ENCODE measurements around the gene PIAS4.

The PIAS4 gene

DNA sequence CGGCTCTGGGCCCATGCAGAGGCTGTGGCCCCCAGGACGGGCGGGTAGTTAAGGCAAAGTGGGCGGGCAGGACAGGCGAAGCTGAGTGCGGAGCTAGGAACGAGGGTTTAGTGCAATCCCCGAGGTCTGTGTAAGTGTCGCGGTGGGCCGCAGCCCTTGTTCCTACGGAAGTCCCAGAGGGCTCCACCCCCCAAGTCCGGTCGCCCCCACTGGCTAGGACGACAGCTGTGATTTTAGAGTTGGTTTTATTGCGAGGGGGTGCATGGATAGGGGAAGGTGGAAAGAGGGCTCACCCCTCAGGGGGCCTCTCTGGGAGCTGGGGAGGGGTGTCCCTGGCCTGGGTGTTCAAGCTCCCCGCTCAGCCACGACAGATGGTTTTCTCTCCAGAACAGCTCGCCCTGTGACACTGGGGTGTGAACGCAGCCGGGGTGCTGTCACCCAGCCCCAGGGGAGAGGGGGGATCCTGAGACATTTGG is 37.5 kb downstream of the PIAS4 start:
- DNase-seq: no peak

DNA sequence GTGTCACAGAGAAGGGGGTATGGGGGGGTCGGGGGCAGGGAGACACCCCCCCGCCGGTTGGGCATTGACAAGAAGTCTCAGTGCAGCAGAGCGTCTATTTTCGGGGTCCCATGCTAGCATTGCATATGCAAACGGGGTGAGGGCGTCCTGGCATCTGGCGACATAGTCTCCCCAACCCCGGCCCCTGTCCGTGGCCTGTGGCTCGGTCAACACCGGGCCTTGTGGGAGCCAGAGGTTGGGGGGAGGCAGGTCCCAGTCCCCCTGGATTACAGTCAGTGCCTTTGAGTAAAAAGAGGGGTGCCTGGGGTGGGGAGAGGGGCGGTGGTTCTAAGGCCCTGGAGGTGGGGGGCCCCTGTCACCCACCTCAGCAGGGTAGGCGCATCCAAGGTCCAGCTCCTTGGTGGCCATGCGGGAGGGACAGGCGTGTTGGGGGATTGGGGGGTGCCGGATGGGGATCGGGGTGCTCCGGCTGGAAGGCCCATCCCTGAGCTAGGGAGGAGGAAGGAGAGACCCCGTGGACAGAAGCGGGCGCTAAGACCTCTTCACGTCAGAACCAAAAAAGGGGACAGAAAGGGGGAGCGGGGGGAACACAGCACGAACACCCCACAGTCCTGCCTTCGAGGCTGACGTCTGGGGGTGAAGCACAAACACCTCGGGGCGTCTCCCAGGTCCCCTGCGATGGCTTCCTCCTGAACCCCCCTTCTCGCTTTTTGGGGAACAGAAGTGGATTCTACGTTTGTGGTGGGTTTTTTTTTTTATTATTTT is 38.2 kb downstream of the PIAS4 start:
- no peak for DNase-seq

DNA sequence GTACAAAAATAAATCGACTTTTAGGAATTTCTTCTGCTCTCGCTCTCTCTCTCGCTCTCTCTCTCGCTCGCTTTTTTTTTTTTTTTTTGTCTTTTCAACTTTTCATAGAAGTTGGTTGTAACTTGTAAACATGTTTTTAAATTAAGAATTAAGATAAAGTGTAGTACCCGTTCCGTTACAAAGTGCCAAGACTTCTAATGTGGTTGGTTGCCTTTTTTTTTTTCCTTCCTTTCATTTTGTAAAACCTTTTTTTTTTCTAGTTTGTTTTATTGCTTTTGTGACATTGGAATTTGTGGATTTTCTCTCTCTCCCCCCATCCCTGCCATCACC is 38.8 kb downstream of the PIAS4 start:
- no peak for DNase-seq

DNA sequence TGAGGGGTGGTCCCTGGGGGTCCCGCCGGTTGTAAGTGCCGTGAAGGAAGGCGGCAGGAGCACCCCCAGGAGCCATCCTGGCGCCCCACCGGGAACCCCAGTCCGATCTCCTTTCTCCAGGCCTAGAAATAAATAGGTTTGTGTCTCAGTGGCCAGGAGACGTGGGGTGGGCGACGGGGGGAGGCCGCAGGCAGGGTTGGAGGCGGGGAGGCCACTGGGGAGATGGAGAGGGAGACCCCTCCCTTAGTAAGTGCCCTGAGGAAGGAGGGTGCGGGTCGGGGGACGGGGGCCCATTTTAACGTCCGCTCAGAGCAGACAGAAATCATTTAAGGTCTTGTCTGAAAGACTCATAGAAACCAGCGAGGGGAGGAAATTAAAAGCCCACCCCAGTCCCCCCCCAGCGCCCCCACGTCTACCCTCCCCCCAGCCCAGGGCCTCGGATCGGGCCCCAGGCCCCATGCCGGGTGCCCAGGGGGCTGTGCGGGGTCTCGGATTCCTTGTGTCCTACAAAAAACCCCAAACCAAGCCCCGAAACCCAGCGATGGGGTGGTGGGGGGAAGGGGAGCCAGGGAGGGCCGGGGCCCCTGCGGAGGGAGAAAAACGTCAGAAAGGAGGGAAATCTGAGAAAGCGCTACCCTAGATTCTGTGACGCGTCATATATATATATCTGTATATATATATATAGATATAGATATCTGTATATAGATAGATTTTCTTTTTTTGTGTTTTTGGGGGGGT is 39.6 kb downstream of the PIAS4 start:
- no peak for DNase-seq

DNA sequence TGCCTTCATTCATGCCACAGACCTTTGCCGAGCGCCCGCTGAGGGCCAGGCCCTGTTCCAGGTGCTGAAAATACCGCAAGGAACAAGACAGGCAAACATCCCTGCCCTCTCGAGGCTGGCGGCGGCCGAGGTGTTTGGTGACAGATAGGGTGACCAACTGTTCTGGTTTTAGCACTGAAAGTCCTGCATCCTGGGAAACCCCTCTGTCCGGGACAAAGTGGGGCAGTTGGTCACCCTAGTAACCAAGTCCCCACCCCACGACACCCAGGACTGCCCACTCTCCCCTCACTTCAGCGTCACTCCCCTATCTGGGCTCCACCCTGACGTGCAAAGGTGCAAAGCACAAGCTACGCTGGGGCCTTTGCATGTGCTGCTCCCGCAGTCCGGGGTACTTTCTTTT is 41.9 kb downstream of the PIAS4 start:
- DNase-seq: no peak

DNA sequence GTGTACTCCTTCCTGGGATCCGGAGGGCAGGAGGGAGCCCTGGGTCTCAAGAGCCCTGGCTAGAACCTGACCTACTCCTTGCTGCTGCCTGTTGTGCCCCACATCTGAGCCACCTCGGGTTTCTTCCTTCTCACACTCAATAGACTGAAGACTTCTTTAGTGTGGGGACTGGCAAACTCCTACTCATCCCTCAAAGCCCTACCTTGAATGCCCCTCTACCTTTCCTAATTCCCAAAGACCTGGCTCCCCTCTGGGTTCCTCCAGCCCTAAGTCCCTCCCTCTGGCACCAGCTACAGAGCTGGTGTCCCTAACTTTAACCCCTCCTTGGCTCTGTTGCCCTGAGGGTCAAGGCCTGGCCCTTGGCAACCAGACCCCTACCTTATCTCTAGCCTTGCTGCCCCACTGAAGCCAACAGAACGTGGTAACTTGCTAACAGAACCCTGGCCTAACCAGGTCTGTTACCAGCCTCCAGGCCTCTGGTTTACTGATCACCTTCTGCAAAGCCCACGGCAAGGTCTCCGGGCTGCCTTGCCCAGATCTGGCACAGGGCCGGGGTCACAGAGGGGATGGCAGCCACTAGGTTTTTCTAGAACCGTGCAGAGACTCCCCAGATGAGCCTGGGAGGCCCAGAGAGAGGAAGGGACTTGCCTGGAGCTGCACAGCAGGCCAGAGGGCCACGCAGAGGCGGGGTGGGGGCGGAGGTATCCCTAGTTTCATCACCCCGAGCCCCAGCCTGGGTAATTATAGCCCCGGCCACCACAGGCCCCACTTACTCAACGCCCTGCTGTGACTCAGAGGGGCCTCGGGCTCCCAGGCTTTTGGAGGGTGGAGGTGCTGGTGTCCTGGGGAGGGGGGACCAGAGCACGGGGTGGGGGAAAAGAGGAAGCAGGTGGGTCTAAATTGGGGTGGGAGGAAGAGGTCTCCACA is 43.9 kb downstream of the PIAS4 start:
- no peak for DNase-seq

DNA sequence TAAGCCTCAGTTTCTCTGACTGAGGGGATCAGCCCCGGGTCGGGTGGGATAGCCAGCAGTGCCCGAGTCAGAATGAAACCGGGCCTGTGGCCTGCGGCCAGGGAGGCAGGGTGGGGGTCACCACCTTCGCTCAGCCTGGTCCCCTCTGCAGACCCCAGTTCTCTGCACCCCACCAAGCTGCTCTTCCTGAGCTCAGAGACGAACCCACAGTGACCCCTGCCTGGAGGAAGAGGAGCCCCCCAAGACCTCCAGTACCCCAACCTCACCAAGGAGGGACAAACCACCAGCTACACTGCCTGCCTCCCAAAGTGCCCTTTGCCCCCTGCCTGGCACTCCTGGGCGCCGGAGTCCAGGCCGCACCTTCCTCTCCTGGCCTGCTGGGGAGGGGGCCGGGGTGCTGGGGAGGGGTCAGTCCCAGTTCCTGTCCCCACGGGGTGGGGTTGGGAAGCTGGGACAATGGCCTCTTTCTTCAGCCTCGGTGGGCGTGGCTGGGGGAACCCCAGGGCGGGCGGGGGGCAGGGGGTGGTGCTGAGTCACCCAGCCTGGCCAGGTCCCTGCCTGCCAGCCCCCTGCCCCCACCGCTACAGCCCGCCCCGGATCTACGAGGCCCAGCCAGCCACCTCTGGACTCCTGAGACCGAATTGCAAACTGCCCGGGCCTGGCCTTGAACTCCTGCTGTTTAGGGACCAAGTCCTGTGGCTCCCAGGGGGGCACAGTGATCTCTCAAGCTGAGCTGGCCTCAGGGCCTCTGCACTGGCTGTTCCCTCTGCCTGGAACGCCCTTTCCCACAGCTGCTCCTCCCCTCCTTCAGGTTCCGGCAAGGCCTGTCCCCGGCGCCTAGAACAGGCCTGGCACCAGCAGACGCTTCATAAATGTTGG is 44.8 kb downstream of the PIAS4 start:
- DNase-seq: no peak

DNA sequence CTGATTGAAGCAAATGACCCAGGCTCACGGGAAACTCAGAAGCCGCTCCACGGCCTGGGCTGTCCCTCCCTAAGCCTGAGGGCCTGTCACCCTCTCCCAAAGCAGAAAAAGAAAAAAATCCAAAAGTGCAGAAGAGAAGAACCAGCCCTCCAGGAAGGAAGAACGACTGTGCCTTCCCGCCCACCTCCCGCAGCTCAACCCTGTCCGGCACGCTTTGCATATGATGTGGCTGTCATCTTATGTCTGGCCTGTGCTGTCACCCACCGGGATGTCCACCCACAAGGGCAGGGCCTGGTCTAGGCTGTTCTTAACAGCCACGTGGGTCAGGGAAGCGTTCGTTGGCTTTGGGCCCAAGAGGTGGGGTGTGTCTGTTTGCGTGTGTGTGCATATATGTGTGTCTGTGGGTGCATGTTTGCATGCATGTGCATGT is 45.5 kb downstream of the PIAS4 start:
- DNase-seq: no peak

DNA sequence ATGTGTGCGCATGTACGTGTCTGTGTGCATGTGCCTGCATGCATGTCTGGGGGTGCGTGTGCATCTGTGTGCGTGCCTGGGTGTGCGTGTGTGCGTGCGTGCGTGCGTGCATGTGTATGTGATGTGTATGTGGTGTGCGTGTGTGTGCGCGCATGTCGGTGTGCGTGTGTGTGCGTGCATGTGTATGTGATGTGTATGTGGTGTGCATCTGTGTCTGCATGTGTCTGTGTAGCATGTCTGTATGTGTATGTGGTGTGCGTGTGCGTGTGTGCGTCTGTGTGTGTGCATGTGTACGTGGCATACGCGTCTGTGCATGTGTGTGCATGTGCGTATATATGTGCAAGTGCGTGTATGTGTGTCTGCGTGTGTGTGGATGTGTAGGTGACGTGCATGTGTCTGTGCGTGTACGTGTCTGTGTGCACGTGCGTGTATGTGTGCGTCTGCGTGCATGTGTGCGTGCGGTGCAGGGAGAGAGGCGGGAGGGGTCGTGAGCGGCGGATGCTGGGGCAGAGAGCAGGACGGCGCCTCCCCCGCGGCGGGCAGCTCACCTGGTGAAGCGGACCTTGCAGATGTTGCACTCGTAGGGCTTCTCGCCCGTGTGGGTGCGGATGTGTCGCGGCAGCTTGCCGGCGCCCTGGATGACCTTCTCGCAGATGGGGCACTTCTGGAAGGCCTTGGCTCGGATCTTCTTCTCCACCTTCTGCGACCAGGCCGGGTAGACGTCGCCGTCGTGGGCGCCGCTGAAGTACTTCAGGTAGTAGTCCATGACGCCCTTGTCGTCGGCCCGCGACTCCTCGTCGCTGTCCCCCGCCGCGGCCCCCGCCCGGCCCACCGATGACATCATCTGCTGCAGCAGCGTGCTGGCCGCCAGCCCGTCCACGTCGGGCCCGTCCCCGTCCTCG is 46.1 kb downstream of the PIAS4 start:
- DNase-seq: no peak

DNA sequence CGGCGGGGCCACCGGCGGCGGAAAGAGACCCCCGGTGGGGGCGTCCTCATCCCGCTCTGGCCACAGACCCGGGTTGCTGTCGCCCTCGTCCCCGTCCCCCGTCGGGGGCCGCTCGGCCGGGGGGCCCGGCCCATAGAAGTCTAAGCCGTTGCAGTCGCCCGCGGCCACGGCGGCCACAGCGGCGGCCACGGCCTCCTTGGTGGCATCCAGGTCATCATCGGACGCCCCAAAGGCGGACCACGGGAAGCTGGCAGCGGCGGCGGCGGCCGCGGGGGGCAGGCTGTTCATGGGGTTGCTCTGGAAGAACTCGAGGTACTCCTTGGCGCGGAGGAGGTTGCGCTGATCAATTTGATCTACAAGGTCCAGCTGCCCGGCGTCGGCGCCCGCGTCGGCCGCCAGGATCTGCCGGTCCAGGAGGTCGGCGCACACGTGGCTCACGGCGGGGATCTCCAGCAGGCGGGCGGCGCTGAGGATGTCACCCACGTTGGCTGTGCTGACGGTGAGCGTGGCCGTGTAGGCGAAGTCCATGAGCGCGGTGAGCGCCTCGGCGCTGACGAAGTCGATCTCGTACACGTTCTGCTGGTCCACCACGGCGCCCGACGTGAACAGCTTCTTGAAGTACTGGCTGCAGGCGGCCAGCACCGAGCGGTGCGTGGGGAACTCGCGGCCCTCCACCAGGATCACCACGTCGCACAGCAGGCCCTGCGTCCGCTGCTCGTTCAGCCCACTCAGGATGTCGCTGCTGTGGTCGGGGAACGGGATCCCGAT is 47.1 kb downstream of the PIAS4 start:
- no peak for DNase-seq

DNA sequence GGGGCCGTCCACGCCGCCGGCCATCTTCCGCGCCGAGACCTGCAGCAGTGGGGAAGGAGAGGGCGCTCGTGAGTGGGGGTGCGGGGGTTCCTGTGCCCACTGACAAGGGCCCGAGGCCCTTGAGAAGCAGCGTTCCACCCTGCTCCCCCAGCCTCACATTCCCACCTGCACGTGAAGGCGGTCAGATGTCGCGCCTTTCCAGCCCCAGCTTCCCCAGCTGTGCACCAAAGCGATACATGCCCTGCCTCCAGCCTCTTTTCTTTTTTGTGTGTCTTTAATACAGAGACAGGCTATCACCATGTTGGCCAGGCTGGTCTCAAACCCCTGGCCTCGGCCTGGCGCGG is 47.6 kb downstream of the PIAS4 start:
- DNase-seq: no peak

DNA sequence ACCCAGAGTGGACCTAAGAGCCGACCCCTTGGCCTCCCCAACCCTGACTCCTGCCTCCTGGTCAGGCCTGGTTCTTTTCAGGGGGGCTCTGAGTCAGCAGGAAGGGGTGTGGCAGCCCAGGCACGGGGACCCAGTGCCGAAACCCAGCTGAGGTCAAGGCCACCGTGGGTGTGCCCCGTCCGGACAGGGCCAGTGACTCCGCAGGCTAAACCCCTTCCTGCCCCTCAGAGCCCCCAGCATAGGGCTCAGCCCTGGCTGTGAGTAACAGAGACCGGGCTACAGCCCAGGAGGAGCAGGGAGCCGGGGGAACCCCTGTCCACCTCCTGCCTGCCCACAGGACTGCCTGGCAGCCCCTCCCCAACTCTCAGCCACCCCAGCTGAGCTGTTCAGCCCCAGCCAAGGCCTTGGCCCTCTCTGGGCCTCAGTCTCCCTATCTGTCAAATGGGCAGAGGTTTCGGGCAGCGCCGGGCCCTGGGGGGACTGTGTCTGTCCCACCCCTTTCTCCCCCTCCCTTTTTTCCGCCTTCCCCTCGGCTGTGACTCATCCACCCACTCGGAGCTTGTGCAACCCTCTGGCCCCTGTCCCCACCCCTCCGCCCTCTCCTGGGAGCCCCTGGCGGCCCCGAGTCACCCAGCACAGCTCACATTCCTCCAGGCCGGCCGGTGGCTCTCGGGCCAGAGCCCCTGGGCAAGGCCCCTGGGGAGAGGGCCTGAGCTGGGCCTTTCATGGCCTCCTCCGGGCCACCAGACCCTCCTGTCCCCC is 50.6 kb downstream of the PIAS4 start:
- DNase-seq: no peak

DNA sequence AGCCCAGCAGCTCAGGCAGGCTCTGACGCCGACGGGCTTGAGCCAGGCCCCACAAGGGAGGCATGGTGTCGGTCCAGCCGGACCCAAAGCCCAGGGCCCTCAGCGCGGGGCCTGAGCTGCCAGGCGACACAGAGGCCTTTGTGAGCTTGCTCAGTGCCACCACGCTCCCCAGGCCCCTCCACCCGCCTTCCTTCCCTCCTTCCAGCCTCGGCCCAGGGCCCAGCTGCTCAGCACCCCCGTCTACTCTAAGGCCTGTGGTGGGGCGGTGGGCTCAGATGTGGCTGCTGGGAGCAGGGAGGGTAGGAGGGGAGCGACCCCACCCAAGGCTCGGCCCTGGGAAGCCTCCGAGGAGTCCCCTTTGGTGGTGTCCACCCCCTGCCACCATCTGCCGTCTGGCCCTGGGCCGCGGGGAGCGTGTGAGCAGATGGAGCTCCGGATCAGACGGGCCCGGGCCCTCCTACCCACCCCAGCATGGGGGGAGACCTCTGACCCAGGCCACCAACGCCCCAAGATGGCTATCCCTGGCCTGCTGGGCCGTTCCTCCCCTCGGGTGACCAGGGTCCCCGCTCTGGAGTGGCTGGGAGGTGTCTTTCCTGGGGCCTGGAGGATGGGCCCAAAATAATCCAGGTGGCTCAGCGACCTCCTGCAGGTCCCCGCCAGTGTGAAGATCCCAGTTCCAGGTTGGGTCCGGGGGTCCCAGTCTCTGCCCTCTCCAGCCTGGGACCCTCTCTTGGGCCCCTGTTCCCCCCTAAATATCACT is 51.3 kb downstream of the PIAS4 start:
- DNase-seq: no peak

DNA sequence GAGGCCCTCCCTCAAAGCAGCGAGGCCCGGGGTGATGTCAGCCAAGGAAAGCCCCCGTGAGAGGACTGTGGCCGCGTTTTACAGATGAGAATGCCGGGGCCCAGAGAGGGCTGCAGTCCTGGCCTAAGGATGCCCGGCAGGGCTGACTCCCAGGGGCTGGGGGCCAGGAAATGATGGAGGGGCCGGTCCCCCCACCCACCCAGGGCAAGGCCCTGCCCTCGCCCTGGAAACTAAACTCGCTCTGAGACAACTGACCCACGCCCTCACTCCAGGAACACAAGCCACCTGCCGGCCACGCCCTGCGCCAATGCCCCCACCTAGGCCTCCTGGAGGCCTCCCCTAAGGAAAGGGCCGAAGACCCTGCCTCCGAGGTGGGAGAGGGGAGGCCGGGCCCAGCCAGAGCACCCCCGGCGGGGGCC is 51.9 kb downstream of the PIAS4 start:
- DNase-seq: no peak

DNA sequence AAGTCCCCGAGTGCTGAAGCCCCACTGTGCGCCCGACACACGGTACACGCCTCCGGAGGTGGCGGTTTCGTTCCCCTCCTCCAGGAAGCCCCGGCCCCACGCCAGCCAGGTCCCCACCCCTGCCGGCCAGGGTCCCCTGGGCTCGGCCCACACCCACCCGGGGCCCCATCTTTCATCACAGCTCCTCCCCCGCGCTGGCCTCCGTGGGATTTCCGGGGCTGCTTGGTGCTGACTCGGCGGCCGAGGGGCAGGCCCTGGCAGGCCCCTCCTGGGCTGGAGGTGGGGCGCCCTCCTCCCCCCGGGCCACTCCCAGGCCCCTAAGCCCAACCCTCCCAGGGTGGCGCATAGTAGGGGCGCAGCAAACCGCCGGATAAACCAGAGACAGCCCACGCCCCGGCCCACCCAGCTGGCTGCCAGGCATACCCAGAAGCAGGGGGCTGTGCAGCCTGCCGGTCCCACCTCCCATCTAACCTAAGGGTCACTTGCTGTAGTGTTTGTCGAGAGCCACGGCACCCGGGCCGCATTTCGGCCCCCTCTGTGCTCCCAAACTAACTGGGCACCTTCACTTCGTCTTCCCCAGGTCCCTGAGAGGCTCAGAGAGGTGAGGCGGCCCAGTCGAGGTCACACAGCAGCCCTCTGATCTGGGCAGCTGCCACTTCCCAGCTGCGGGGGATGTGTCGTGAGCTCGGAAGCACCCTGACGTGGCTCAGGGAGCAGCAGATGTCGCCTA is 52.5 kb downstream of the PIAS4 start:
- no peak for DNase-seq

DNA sequence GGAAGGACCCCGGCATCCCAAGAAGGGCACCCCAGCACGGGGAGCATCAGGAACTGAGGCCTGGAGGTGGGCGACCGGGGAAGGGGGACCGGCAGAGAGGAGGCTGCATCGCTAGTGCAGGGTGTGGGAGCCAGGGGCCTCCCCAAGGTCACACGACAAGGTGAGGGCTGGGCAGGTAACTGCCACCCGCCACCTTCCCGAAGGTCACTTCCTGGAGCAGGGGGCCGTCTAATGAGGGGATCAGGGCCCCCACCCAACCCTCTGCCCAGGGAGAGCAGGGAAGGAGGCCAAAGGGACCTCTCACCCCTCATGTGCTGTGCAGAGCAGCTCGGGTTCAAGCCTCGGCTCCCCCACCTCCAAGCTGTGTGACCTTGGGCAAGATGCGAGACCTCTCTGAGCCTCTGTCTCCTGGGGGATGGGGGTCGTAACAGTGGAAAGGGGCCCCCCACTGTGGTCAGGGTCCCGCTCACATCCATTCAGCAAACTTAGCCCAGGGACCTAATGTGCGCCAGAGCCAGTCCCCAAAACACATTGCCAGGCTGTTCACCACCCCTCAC is 53.2 kb downstream of the PIAS4 start:
- no peak for DNase-seq

DNA sequence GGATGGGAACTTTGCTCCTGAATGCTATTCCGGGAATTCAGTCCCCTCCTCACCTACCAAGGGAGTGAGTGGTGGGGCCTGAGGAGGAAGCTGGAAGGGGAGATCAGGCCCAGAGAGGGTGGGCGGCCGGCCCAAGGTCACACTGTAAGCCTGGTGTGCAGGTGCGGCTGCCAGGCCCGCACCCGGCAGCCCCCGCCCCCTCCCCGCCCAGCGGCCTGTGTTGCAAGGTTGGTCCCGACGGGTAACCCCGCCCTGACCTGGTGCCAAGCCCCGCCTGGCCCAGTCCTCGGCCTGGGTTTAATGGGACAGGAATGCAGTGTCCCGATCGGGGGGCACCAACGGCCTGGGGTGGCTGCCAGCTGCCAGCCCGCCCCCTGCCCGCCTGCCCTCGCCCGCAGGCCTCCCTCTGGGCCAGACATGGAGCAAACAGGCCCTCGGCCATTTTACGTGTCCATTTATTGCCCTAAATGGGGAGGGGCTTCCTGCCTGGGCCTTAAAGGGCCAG is 53.7 kb downstream of the PIAS4 start:
- no peak for DNase-seq
